ENCODE results near the gene THRB.

DNA sequence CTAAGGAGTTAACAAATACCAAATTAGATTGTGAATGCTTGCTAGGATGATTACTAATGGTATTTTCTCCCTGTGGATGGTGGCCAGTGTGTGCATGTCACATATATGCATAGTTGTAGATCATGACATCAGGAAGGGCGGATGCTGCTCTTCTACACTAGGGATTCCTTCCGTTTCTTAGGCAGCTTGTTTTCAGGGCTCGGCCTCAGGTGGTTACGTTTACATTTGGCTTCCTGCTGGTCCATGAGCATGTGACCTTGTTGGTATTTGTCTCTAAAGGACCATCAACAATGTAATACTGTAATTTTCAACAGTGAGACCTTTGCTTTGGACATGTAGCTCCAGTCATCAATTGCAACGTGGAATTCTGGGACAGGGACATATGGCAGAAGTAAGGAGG is 328.1 kb downstream of the THRB start:
- TF ChIP-seq CTCF (IDR thresholded peaks at IDR 0.05) (no peak), NFYB (CRISPR knock-in tag; conservative IDR thresholded peaks at IDR 0.05; ENCODE audit: low read depth) (no peak), ZNF263 (CRISPR knock-in tag; IDR thresholded peaks at IDR 0.05; ENCODE audit: low read depth) (no peak), MYBL2 (CRISPR knock-in tag; IDR thresholded peaks at IDR 0.05) (no peak), TP53 (CRISPR knock-in tag; IDR thresholded peaks at IDR 0.05) (no peak), RELA (CRISPR knock-in tag; IDR thresholded peaks at IDR 0.05; ENCODE audit: borderline replicate concordance) (no peak), ZNF396 (CRISPR knock-in tag; IDR thresholded peaks at IDR 0.05; ENCODE audit: borderline replicate concordance) (no peak), HMGXB4 (CRISPR knock-in tag; IDR thresholded peaks at IDR 0.05) (no peak), FOXK1 (CRISPR knock-in tag; IDR thresholded peaks at IDR 0.05) (0 out of 2 replicates have a peak, but pooled peaks have one; percentile 19), STAT6 (CRISPR knock-in tag; conservative IDR thresholded peaks at IDR 0.05; ENCODE audit: low read depth) (no peak)
- TF ChIP-seq, protein P1, sequence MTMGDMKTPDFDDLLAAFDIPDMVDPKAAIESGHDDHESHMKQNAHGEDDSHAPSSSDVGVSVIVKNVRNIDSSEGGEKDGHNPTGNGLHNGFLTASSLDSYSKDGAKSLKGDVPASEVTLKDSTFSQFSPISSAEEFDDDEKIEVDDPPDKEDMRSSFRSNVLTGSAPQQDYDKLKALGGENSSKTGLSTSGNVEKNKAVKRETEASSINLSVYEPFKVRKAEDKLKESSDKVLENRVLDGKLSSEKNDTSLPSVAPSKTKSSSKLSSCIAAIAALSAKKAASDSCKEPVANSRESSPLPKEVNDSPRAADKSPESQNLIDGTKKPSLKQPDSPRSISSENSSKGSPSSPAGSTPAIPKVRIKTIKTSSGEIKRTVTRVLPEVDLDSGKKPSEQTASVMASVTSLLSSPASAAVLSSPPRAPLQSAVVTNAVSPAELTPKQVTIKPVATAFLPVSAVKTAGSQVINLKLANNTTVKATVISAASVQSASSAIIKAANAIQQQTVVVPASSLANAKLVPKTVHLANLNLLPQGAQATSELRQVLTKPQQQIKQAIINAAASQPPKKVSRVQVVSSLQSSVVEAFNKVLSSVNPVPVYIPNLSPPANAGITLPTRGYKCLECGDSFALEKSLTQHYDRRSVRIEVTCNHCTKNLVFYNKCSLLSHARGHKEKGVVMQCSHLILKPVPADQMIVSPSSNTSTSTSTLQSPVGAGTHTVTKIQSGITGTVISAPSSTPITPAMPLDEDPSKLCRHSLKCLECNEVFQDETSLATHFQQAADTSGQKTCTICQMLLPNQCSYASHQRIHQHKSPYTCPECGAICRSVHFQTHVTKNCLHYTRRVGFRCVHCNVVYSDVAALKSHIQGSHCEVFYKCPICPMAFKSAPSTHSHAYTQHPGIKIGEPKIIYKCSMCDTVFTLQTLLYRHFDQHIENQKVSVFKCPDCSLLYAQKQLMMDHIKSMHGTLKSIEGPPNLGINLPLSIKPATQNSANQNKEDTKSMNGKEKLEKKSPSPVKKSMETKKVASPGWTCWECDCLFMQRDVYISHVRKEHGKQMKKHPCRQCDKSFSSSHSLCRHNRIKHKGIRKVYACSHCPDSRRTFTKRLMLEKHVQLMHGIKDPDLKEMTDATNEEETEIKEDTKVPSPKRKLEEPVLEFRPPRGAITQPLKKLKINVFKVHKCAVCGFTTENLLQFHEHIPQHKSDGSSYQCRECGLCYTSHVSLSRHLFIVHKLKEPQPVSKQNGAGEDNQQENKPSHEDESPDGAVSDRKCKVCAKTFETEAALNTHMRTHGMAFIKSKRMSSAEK (CRISPR knock-in tag; IDR thresholded peaks at IDR 0.05; ENCODE audit: borderline replicate concordance), result no peak
